T-helper 17 cell (primary cell): ENCODE results near the gene CREB3. TPM values are rescaled to one million over a fixed set of nuclear protein-coding genes. Genes with fewer than 3 reads are reported as not detected.
A peak's percentile ranks its signal among the peaks of the same experiment; 100 is the strongest.

Source experiments
- ATAC-seq: fragments of 150-1000 bp; cut with Tn5 transposase; 2 replicates; pipeline ENCODE4 v1.10.0; 2021; ENCODE audit warnings: mild to moderate bottlenecking, moderate library complexity
- DNase-seq, 3 donors: peaks; one replicate each; pipeline versions ENCODE4 v3.0.0 to v3.0.0-alpha.2; 2020 to 2021
- H3K9me3 ChIP-seq: one replicate; pipeline ENCODE4 v1.7.0; 2013; ENCODE audit warnings: low read length, mild to moderate bottlenecking; ENCODE audit not compliant: control insufficient read depth, poor library complexity, severe bottlenecking
- H3K27ac Mint-ChIP-seq: one replicate; pipeline ENCODE4 v1.8.0; 2022; ENCODE audit warnings: mild to moderate bottlenecking, moderate library complexity, mixed read lengths
- H3K27me3 Mint-ChIP-seq: one replicate; pipeline ENCODE4 v1.8.0; 2022; ENCODE audit warnings: mixed read lengths
- H3K36me3 Mint-ChIP-seq: one replicate; pipeline ENCODE4 v1.8.0; 2022; ENCODE audit warnings: low read depth, mixed read lengths
- H3K4me1 Mint-ChIP-seq: one replicate; pipeline ENCODE4 v1.8.0; 2022; ENCODE audit warnings: mild to moderate bottlenecking, mixed read lengths
- H3K4me3 Mint-ChIP-seq: one replicate; pipeline ENCODE4 v1.8.0; 2022; ENCODE audit warnings: mild to moderate bottlenecking, moderate library complexity, mixed read lengths
- total RNA-seq, 4 donors: library from RNA in 2 of 4; stranded (reverse) in 2 of 4; gene quantifications; one replicate each; pipeline ENCODE4 v1.2.3 and lab custom pipeline; 2022 to 2026

The CREB3 gene
- total RNA-seq, 2 donors from 2014 or later: 16.0 to 16.5 TPM

- ATAC-seq: no peak
- no peak for DNase-seq
- Mint-ChIP-seq H3K4me1 (peaks cover 40% of the 10 kb centered on the region), H3K27ac (no peak overlapping the region), H3K36me3 (peaks cover 12% of the 10 kb centered on the region), H3K4me3 (no peak overlapping the region), H3K27me3 (no peaks in the 10 kb centered on the region)
- no peaks in the 10 kb centered on the region for H3K9me3 ChIP-seq
These were observed 21.0 kb downstream of the CREB3 start for GRCh38 chr9:35753466-35753865.

- H3K4me1 Mint-ChIP-seq: peaks cover 45% of the 10 kb centered on the region
- no peaks in the 10 kb centered on the region for H3K27me3 Mint-ChIP-seq
- DNase-seq (no peak), ATAC-seq (no peak)
- H3K9me3 ChIP-seq: no peaks in the 10 kb centered on the region
- no peak within 1 kb of the TSS for H3K27ac Mint-ChIP-seq
- H3K36me3 Mint-ChIP-seq: peaks cover 12% of the 10 kb centered on the region
- H3K4me3 Mint-ChIP-seq: no peak within 1 kb of the TSS
These were observed 21.8 kb downstream of the CREB3 start, which contains the start of gene MSMP for GRCh38 chr9:35754264-35754663. Gene MSMP, minus strand, starts transcription at chr9:35754276. Its CDS starts 147 bp downstream, at chr9:35754129.

GRCh38 chr9:35755071-35755470, 22.6 kb downstream of the CREB3 start:
- Mint-ChIP-seq H3K4me3 (no peak overlapping the region), H3K36me3 (peaks cover 10% of the 10 kb centered on the region), H3K27ac (peak overlapping the region; percentile 92), H3K27me3 (no peaks in the 10 kb centered on the region), H3K4me1 (peaks cover 37% of the 10 kb centered on the region)
- H3K9me3 ChIP-seq: no peaks in the 10 kb centered on the region
- ATAC-seq: no peak
- no peak for DNase-seq

- Mint-ChIP-seq H3K4me3 (peak overlapping the region; percentile 99), H3K36me3 (peaks cover 10% of the 10 kb centered on the region), H3K4me1 (peaks cover 37% of the 10 kb centered on the region), H3K27ac (peak overlapping the region; percentile 92), H3K27me3 (no peaks in the 10 kb centered on the region)
- no peaks in the 10 kb centered on the region for H3K9me3 ChIP-seq
- DNase-seq: peak; percentile 55 to 67 (median 57)
- peak; percentile 94 for ATAC-seq
These were observed 24.1 kb downstream of the CREB3 start for GRCh38 chr9:35756275-35757225.

GRCh38 chr9:35757226-35757891, 24.9 kb downstream of the CREB3 start:
- H3K36me3 Mint-ChIP-seq: peaks cover 7% of the 10 kb centered on the region
- peaks cover 35% of the 10 kb centered on the region for H3K4me1 Mint-ChIP-seq
- DNase-seq: no peak
- peak overlapping the region; percentile 99 for H3K4me3 Mint-ChIP-seq
- H3K27ac Mint-ChIP-seq: peak overlapping the region; percentile 92
- no peaks in the 10 kb centered on the region for H3K27me3 Mint-ChIP-seq
- no peaks in the 10 kb centered on the region for H3K9me3 ChIP-seq
- peak; percentile 22 for ATAC-seq

GRCh38 chr9:35757892-35758275, 25.4 kb downstream of the CREB3 start:
- Mint-ChIP-seq H3K4me1 (peaks cover 32% of the 10 kb centered on the region), H3K36me3 (peaks cover 5% of the 10 kb centered on the region), H3K27ac (peak overlapping the region; percentile 92), H3K27me3 (no peaks in the 10 kb centered on the region), H3K4me3 (peak overlapping the region; percentile 99)
- ATAC-seq (no peak), DNase-seq (no peak)
- no peaks in the 10 kb centered on the region for H3K9me3 ChIP-seq

- DNase-seq (no peak), ATAC-seq (no peak)
- no peaks in the 10 kb centered on the region for H3K9me3 ChIP-seq
- Mint-ChIP-seq H3K27me3 (no peaks in the 10 kb centered on the region), H3K4me3 (peak overlapping the region; percentile 77), H3K27ac (peak overlapping the region; percentile 92), H3K4me1 (peaks cover 31% of the 10 kb centered on the region), H3K36me3 (peaks cover 2% of the 10 kb centered on the region)
These were observed 26.1 kb downstream of the CREB3 start for GRCh38 chr9:35758475-35759050.

- H3K4me1 Mint-ChIP-seq: peaks cover 31% of the 10 kb centered on the region
- DNase-seq: no peak
- peaks cover 2% of the 10 kb centered on the region for H3K36me3 Mint-ChIP-seq
- no peak for ATAC-seq
- H3K27ac Mint-ChIP-seq: no peak overlapping the region
- H3K27me3 Mint-ChIP-seq: no peaks in the 10 kb centered on the region
- no peaks in the 10 kb centered on the region for H3K9me3 ChIP-seq
- peak overlapping the region; percentile 47 for H3K4me3 Mint-ChIP-seq
These were observed 27.3 kb downstream of the CREB3 start for GRCh38 chr9:35759795-35760194.

- Mint-ChIP-seq H3K4me1 (peaks cover 31% of the 10 kb centered on the region), H3K27ac (no peak overlapping the region), H3K27me3 (no peaks in the 10 kb centered on the region), H3K4me3 (no peak overlapping the region), H3K36me3 (peaks cover 2% of the 10 kb centered on the region)
- ATAC-seq (no peak), DNase-seq (no peak)
- H3K9me3 ChIP-seq: no peaks in the 10 kb centered on the region
These were observed 28.2 kb downstream of the CREB3 start for GRCh38 chr9:35760651-35761050.

- no peaks in the 10 kb centered on the region for H3K9me3 ChIP-seq
- Mint-ChIP-seq H3K27me3 (no peaks in the 10 kb centered on the region), H3K36me3 (no peaks in the 10 kb centered on the region), H3K27ac (peak overlapping the region; percentile 66), H3K4me3 (peak overlapping the region; percentile 31), H3K4me1 (peaks cover 18% of the 10 kb centered on the region)
- DNase-seq: no peak
- ATAC-seq: no peak
These were observed 30.7 kb downstream of the CREB3 start for GRCh38 chr9:35763181-35763580.

GRCh38 chr9:35763803-35764202, 31.3 kb downstream of the CREB3 start:
- Mint-ChIP-seq H3K27ac (peak overlapping the region; percentile 66), H3K27me3 (no peaks in the 10 kb centered on the region)

GRCh38 chr9:35766997-35767396, 34.5 kb downstream of the CREB3 start:
- Mint-ChIP-seq H3K36me3 (no peaks in the 10 kb centered on the region), H3K4me3 (no peak overlapping the region), H3K27ac (no peak overlapping the region), H3K4me1 (peaks cover 9% of the 10 kb centered on the region), H3K27me3 (no peaks in the 10 kb centered on the region)
- H3K9me3 ChIP-seq: no peaks in the 10 kb centered on the region
- no peak for DNase-seq
- ATAC-seq: no peak

More at GRCh38 chr9:35763803-35764202, 31.3 kb downstream of the CREB3 start:
- ATAC-seq: no peak
- H3K9me3 ChIP-seq: no peaks in the 10 kb centered on the region
- Mint-ChIP-seq H3K4me3 (no peak overlapping the region), H3K36me3 (no peaks in the 10 kb centered on the region), H3K4me1 (peaks cover 15% of the 10 kb centered on the region)
- DNase-seq: no peak

- H3K9me3 ChIP-seq: no peaks in the 10 kb centered on the region
- DNase-seq (no peak), ATAC-seq (no peak)
- no peak overlapping the region for H3K4me3 Mint-ChIP-seq
- H3K27me3 Mint-ChIP-seq: no peaks in the 10 kb centered on the region
- H3K27ac Mint-ChIP-seq: no peak overlapping the region
- no peaks in the 10 kb centered on the region for H3K36me3 Mint-ChIP-seq
- H3K4me1 Mint-ChIP-seq: peaks cover 7% of the 10 kb centered on the region
These were observed 35.0 kb downstream of the CREB3 start for GRCh38 chr9:35767458-35767857.
